WTC11 (cell line): ENCODE data around the gene HLA-F.

Source experiments
- ETV6 ChIP-seq: sonication (generic); formaldehyde crosslinking; IDR thresholded peaks from 2 replicates; pipeline ENCODE4 v1.8.1; 2022; ENCODE audit warnings: mild to moderate bottlenecking, missing genetic modification reagents
- TF ChIP-seq, protein P1 (sequence below): sonication (generic); formaldehyde crosslinking; IDR thresholded peaks from 2 replicates; pipeline ENCODE4 v1.8.1; 2023; ENCODE audit warnings: mild to moderate bottlenecking, missing genetic modification reagents

DNA sequence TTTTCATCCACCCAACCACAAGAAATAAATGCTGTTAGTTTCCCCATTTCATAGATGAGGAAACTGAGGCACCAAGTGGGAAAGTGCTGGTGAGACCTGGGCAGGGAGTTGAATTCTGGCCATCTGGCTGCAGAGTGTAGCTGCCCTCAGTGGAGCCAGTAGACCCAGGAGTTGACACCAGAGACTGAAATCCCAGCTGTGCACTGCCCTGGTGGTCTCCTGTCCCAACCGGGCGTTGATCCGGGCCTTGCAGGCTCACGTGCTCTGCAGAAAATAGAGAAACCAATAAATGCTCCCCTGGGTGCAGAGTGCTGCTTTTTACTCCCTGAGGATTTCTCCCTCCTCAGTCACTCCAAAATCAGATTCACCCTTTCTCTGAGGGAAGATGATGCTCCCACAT, 18.4 kb downstream of the HLA-F start:
- no peak for TF ChIP-seq ETV6
- TF ChIP-seq, protein P1, sequence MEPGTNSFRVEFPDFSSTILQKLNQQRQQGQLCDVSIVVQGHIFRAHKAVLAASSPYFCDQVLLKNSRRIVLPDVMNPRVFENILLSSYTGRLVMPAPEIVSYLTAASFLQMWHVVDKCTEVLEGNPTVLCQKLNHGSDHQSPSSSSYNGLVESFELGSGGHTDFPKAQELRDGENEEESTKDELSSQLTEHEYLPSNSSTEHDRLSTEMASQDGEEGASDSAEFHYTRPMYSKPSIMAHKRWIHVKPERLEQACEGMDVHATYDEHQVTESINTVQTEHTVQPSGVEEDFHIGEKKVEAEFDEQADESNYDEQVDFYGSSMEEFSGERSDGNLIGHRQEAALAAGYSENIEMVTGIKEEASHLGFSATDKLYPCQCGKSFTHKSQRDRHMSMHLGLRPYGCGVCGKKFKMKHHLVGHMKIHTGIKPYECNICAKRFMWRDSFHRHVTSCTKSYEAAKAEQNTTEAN (CRISPR knock-in tag): no peak
